Activated T-helper 17 cell treated with anti-CD3 and anti-CD28 coated beads, Interleukin-2, amount 50 U/mL, for 72 hours (primary cell): ENCODE results near the gene MSX1. TPM values are rescaled to one million over a fixed set of nuclear protein-coding genes. Genes with fewer than 3 reads are reported as not detected.

Experiments
- ATAC-seq: fragments of 150-1000 bp; cut with Tn5 transposase; replicated peaks from 2 replicates; pipeline ENCODE4 v1.10.0; 2021; ENCODE audit warnings: mild to moderate bottlenecking, moderate library complexity
- H3K27ac Mint-ChIP-seq: one replicate; pipeline ENCODE4 v1.8.0; 2022; ENCODE audit warnings: mixed read lengths
- H3K27me3 Mint-ChIP-seq: one replicate; pipeline ENCODE4 v1.8.0; 2022; ENCODE audit warnings: mixed read lengths
- H3K36me3 Mint-ChIP-seq: one replicate; pipeline ENCODE4 v1.8.0; 2022; ENCODE audit warnings: low read depth, mild to moderate bottlenecking, mixed read lengths
- H3K4me1 Mint-ChIP-seq: one replicate; pipeline ENCODE4 v1.8.0; 2022; ENCODE audit warnings: mixed read lengths
- H3K4me3 Mint-ChIP-seq: one replicate; pipeline ENCODE4 v1.8.0; 2022; ENCODE audit warnings: mild to moderate bottlenecking, mixed read lengths
- H3K9me3 Mint-ChIP-seq: one replicate; pipeline ENCODE4 v1.8.0; 2022; ENCODE audit warnings: mixed read lengths
- total RNA-seq, 2 donors: library from RNA; stranded (reverse); gene quantifications; one replicate each; pipeline ENCODE4 v1.2.3, GENCODE V29; 2022

The MSX1 gene
- total RNA-seq, 2 donors from 2014 or later: not detected

DNA sequence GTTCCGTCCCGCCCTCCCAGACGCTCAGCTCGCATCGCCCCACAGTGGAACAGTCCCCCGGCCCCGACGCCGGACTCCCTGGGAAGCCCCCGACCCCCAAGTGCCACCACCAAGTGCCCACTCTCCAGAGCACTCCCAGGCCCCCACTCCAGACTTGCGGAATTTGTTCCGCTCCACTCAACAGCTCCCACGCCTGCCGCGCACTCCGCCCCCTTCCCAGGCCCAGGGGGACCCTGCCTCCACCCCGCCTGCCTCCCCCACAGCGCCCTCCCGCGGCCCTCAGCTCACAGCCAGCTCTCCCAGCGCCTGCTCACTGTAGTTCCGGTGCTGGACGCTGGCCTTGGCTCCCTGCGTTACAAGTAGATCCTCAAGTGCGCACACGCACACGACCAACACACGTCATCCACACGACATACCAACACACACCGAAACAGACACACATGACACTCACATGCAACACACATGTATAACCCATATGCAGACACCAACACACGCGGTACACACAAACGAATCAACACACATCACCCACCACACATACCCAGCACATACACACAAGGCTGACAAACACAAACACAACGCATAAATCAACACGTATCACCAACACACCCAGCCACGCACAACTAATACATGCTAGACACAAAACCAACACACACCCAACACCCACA, 8.0 kb downstream of the MSX1 start:
- no peaks in the 10 kb centered on the region for H3K9me3 Mint-ChIP-seq
- peaks cover 8% of the 10 kb centered on the region for H3K4me1 Mint-ChIP-seq
- no peak for ATAC-seq
- peaks cover 64% of the 10 kb centered on the region for H3K27me3 Mint-ChIP-seq
- H3K36me3 Mint-ChIP-seq: peaks cover 9% of the 10 kb centered on the region
- H3K4me3 Mint-ChIP-seq: no peak overlapping the region
- no peak overlapping the region for H3K27ac Mint-ChIP-seq

DNA sequence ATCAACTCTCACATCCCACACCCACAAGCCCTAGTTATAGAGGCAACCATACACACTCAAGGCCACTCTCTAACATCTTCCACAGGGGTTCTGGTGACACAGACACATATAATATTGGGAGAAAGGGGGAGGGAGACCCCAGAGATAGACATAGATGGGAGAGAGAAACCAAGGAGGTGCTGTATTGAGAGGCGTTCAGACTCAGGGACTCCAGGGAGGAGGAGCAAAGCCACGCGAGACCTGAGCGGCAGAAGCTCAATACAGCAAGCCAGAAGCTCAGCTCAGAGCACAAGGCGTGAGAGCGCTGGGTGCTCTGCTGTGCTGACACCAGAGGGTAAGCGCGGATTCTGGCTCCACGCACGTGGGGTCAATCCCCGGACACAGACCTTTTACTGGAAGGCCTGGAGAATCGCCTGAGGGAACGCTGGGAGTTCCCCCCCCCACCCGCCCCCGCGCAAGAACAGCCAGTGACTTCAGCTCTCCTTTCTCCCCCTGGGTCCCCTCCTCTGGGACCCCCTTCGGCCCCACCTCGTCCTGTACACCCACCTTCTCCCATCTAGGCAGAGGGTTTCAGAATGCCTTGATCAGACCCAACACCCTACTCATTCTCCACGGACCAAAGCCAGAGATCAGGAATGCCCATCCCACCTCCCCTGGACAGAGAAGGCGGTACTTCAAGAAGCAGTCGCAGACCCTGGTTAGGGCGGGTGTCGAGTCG, 8.7 kb downstream of the MSX1 start:
- H3K36me3 Mint-ChIP-seq: peaks cover 9% of the 10 kb centered on the region
- ATAC-seq: no peak
- H3K27ac Mint-ChIP-seq: no peak overlapping the region
- H3K4me1 Mint-ChIP-seq: peaks cover 8% of the 10 kb centered on the region
- H3K27me3 Mint-ChIP-seq: peaks cover 62% of the 10 kb centered on the region
- no peak overlapping the region for H3K4me3 Mint-ChIP-seq
- no peaks in the 10 kb centered on the region for H3K9me3 Mint-ChIP-seq

DNA sequence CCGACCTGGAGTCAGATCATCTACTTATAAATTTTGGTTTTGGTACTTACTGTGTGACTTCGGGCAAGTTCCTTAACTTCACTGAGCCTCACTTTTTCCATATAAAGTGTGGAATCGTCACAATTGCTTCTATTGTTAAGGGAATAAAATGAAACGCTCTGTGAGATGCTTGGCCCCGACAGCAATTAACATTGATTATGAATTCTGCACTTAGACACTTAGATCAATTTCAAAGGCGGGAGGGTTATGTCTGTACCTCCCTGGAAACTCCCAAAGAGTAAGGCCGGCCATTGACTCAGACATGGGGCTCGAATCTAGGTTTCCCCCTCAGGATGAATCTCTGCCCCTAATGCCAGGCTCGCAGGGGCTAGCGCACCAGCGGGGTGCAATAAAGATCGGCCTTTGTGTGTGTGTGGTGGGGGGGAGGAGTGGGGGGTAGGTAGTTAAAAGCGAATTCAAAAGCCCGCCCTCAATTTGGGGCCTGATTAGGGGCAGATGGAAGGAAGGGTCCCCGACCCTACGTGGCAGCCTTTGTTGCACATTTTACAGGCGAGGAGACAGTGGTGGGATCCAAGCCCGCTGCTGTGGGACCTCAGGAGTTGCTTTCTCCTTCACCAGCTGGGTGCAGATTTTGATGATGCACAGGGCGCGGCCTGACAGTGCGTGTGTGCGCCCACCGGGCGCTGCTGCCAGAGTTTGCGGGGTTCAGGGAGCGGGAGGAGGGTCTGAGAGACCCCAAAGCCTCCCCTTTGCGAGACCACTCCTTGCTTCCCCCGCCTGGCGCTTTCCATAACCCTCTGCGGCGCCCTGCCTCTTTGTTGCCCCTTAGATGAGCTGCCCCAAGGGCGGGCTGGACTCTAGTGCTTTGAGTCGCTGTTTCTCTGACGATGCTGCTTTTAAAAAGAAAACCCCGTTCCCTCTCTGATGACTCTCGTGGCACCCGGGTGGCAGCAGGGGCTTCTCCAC, 9.6 kb downstream of the MSX1 start:
- H3K27ac Mint-ChIP-seq: no peak overlapping the region
- H3K9me3 Mint-ChIP-seq: no peaks in the 10 kb centered on the region
- ATAC-seq: no peak
- H3K27me3 Mint-ChIP-seq: peaks cover 64% of the 10 kb centered on the region
- peaks cover 8% of the 10 kb centered on the region for H3K4me1 Mint-ChIP-seq
- no peak overlapping the region for H3K4me3 Mint-ChIP-seq
- peaks cover 9% of the 10 kb centered on the region for H3K36me3 Mint-ChIP-seq

DNA sequence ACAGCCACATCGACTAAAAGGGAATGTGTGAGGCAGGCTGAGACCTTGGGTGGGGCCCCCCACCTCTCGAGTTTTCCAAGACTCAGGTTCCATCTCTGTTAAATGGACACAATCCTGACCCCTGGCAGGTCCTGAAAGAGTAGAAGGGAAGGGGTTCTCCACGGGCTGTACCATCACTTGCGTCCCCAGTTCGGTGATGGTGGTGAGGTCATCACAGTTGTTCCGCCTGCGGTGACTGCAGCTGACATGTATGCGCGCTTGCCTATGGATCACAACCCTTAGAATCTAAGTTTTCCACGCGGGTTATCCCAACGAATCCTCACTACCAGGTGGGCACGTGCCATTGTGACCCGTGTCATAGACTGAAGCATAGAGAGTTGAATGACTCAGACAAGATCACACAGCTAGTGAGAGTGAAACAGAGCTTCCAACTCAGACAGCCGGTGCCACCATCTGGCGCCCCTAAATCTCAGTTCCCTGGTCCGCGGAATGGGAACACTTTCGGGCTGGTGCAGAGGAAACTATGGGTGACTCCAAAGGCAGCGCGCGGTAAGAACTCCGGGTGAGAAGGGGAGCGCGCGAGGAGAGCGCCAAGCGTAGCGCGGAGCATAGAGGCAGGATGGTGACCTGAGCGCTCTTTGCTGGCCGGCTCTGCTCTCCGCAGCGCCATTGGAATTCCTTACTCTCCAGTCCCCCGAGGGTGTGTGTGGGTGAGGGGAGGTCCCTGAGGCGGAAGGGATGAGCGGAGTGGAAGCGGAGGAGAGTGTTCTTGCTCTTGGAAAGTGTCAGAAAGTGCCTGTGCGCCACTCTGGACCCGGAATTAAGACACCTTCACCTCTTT, 10.5 kb downstream of the MSX1 start:
- Mint-ChIP-seq H3K27me3 (peaks cover 64% of the 10 kb centered on the region), H3K4me3 (no peak overlapping the region), H3K4me1 (peaks cover 8% of the 10 kb centered on the region), H3K27ac (no peak overlapping the region), H3K9me3 (no peaks in the 10 kb centered on the region), H3K36me3 (peaks cover 9% of the 10 kb centered on the region)
- ATAC-seq: no peak

DNA sequence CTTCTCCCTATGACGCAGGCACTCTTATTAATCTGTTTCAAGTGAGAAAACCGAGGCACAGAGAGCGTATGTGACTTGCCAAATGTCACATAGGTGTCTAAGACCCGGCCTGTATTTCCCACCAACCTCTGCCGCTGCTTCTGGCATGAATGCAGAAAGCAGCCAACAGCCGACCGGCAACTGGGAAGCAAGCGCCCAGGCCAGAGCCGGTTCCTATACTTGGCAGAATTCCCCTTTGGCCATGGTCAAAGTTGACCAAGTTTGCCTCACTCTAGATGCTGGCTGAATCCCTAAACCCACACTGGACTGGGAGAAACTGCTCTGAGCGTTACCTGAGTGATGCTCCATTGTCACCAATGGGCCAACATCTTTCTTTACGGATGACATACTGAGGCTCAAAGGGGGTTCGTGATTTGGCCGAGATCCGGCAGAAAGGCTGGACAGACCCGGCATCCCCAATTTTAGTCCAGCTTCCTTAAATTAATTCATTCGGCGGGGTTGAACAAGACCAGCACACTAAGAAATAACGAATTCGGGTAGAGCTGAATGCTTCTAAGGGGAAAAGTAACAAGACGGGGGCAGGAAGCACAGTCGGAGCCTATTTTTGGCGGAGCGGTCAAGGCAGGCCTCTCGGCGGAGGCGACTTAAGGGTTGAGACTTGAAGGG, 11.2 kb downstream of the MSX1 start:
- H3K4me3 Mint-ChIP-seq: peak overlapping the region; percentile 14
- peaks cover 9% of the 10 kb centered on the region for H3K36me3 Mint-ChIP-seq
- peaks cover 68% of the 10 kb centered on the region for H3K27me3 Mint-ChIP-seq
- H3K27ac Mint-ChIP-seq: no peak overlapping the region
- no peaks in the 10 kb centered on the region for H3K9me3 Mint-ChIP-seq
- peaks cover 8% of the 10 kb centered on the region for H3K4me1 Mint-ChIP-seq
- ATAC-seq: no peak

GRCh38 chr4:4871242-4871572, 11.7 kb downstream of the MSX1 start:
- Mint-ChIP-seq H3K27me3 (peaks cover 68% of the 10 kb centered on the region), H3K4me3 (peak overlapping the region; percentile 14), H3K27ac (no peak overlapping the region), H3K4me1 (peaks cover 5% of the 10 kb centered on the region), H3K36me3 (peaks cover 6% of the 10 kb centered on the region), H3K9me3 (no peaks in the 10 kb centered on the region)
- ATAC-seq: no peak

DNA sequence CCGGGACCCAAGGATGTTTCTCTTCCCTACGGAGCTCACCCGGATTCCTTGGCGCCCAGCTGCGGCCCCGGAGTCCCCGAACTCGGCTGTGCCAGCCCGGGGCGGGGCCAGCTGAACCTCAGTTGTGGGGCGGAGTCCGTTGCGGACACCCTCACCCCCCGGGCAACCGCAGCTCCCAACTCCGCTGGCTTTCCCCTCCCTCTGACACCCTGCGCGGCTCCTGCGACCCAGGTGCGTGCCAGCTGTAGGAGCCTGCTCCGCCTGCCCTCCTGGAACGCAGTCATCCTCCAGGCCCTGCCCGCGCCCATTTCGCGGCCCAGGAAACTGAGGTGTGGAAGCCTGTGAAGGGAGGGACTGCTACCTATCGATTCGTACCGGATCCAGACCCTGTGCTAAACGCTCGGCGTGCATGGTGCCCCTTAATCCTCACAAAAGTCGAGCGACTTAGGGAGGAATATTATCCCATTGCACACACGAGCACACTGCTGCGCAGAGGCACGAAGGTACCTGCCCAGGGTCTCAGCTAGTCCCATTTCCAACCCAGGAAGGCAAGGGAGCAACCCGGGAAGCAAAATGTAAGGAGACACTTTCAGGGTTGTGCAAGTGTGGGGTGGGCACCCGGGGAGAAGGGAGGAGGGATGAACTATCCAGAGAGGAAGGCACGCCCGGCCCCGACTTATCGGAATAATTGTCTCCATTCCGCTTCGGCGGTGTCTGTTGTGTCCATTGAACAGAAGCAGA, 12.3 kb downstream of the MSX1 start:
- Mint-ChIP-seq H3K4me3 (no peak overlapping the region), H3K4me1 (peaks cover 4% of the 10 kb centered on the region), H3K27ac (no peak overlapping the region), H3K36me3 (peaks cover 5% of the 10 kb centered on the region), H3K27me3 (peaks cover 63% of the 10 kb centered on the region), H3K9me3 (no peaks in the 10 kb centered on the region)
- no peak for ATAC-seq

GRCh38 chr4:4872314-4872903, 12.9 kb downstream of the MSX1 start:
- Mint-ChIP-seq H3K9me3 (no peaks in the 10 kb centered on the region), H3K36me3 (peaks cover 5% of the 10 kb centered on the region), H3K4me1 (peaks cover 4% of the 10 kb centered on the region), H3K4me3 (no peak overlapping the region), H3K27ac (no peak overlapping the region), H3K27me3 (peaks cover 69% of the 10 kb centered on the region)
- ATAC-seq: no peak

GRCh38 chr4:4873203-4873602, 13.7 kb downstream of the MSX1 start:
- Mint-ChIP-seq H3K27me3 (peaks cover 69% of the 10 kb centered on the region), H3K4me1 (peaks cover 4% of the 10 kb centered on the region), H3K36me3 (peaks cover 5% of the 10 kb centered on the region)

DNA sequence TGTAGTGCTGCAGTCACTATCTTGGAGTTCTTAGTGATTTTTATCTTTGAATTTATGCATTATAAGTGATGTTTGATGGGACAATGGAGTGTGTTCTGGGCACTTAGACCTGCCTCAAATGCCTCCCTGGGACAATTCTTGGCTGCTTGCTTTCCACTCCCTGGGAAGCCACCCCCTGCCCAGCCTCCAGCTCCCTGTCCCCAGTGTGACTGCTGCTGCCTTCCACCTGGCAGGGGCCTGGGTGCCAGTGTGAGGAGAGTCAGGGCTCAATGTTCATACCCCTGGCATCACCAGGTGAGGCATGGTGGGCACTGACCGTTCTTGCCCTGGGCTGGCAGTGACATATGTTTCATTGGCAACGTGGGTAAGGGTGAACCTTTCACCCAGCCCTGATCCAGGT, 14.8 kb downstream of the MSX1 start:
- Mint-ChIP-seq H3K27me3 (peaks cover 70% of the 10 kb centered on the region), H3K4me1 (peaks cover 4% of the 10 kb centered on the region), H3K36me3 (peaks cover 5% of the 10 kb centered on the region), H3K4me3 (no peak overlapping the region), H3K27ac (no peak overlapping the region), H3K9me3 (no peaks in the 10 kb centered on the region)
- no peak for ATAC-seq

More at GRCh38 chr4:4873203-4873602, 13.7 kb downstream of the MSX1 start:
- no peak for ATAC-seq
- Mint-ChIP-seq H3K9me3 (no peaks in the 10 kb centered on the region), H3K27ac (no peak overlapping the region), H3K4me3 (no peak overlapping the region)

DNA sequence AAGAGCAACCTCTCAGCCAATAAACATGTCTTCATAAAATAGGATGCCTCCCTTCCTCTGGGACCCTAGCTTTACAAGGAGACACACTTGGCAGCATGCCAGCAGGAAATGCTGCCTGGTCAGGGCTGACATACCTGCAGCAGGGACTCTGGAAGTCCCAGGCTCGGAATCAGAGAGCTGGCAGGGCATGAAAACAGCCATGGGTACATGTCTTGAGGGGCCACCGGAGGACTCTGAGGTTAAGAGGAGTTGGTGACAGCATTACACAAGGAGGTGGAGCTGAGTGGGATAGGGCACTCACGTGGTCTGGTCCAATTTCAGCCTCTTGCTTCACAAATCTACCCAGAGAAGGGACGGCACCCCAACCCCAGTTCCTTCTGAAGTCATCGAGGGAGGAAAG, 15.7 kb downstream of the MSX1 start:
- H3K4me3 Mint-ChIP-seq: no peak overlapping the region
- H3K27ac Mint-ChIP-seq: no peak overlapping the region
- ATAC-seq: no peak
- no peaks in the 10 kb centered on the region for H3K9me3 Mint-ChIP-seq
- H3K4me1 Mint-ChIP-seq: peaks cover under 1% of the 10 kb centered on the region
- H3K27me3 Mint-ChIP-seq: peaks cover 63% of the 10 kb centered on the region
- peaks cover 1% of the 10 kb centered on the region for H3K36me3 Mint-ChIP-seq

DNA sequence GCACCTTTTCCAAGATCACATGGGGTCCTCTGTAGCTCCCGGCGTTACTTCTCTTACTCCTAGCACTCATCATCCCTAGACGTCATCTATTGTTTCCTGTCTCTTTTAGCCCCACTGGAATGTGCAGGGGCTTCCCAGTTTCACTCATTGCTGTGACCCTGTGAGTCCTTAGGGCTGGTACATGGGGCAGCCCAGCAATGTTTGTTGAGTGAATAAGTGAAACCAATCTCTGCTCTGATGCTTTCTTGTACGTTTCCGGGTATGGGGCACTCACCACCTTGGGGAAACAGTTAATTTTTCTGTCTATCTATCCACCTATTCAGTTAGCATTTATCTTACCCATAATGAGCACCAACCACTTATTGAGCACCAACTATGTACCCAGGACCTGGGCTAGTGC, 16.1 kb downstream of the MSX1 start:
- Mint-ChIP-seq H3K4me1 (no peaks in the 10 kb centered on the region), H3K9me3 (no peaks in the 10 kb centered on the region), H3K27me3 (peaks cover 59% of the 10 kb centered on the region), H3K4me3 (no peak overlapping the region), H3K36me3 (no peaks in the 10 kb centered on the region), H3K27ac (no peak overlapping the region)
- no peak for ATAC-seq
